ENCODE results near the gene ZNF385C.

The ZNF385C gene

GRCh38 chr17:42039794-42040763 is 58.2 kb downstream of the ZNF385C start:
- no peak for DNase-seq (ENCODE audit: low read depth)
- TF ChIP-seq CTCF (conservative IDR thresholded peaks at IDR 0.05; ENCODE audit: control insufficient read depth, insufficient read depth, low read depth, low read length), result no peak
- no peak overlapping the region for H3K4me3 ChIP-seq (ENCODE audit: control insufficient read depth, low read depth, low read length)

DNA sequence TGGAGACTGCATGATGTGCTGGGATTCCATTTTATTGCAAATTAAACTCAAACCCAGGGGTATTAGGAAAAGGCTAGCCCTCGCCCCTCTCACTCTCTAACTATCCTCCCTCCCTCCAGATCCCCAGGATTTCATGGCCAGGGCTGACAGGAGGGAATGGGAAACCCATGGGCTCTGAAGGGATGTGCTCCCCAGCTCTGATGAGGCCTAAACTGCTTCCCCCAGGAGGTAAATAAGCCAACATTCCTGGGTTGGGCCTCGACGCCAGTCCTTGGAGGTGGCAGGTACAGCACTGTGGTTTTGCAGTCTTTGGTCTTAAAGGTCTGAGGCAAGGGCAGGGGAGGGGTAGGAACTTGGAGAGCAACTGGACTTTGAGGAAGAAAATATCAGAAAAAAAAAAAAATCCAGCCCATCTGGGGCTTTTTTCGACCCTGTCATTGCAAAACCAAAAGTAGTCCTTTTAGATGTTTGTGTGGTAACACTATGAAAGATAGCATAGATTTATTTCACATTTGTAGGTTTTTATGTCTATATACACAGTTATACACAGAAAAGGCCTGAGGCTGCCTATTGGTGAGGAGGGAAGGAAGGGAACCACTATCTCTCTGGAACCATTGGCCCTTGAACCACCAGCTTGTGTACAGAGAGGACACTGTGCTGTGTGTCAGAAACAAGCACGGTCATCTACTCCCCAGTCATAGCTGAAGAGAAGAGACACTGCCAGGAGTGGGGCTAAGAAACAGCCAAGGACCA is 59.9 kb downstream of the ZNF385C start:
- no peak for DNase-seq (ENCODE audit: low read depth)
- H3K4me3 ChIP-seq (ENCODE audit: control insufficient read depth, low read depth, low read length), result no peak overlapping the region
- no peak for TF ChIP-seq CTCF (conservative IDR thresholded peaks at IDR 0.05; ENCODE audit: control insufficient read depth, insufficient read depth, low read depth, low read length)

DNA sequence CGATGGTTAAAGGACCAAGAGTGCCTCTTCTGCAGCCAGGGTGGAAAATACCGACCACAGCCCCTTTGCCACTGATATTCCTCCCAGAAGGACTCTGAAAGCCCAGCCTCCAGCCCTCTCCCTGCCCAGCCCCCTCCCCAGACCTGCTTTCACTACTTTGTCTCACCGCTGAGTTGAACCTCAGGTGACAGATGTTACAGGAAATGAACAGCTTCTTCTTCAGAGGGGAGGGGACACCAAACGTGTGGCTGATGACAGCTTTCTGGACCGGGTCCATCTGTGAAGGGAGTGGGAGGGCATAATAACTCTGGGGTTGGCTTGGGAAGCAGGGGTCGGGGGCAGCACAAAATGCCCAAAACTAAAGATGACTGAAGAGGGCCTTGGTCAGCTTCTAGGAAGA is 64.2 kb downstream of the ZNF385C start:
- DNase-seq (ENCODE audit: low read depth), result no peak
- no peak overlapping the region for H3K4me3 ChIP-seq (ENCODE audit: control insufficient read depth, low read depth, low read length)
- TF ChIP-seq CTCF (conservative IDR thresholded peaks at IDR 0.05; ENCODE audit: control insufficient read depth, insufficient read depth, low read depth, low read length), result no peak

GRCh38 chr17:42031584-42031983 is 66.7 kb downstream of the ZNF385C start:
- H3K4me3 ChIP-seq (ENCODE audit: control insufficient read depth, low read depth, low read length), result no peak overlapping the region
- no peak for DNase-seq (ENCODE audit: low read depth)
- no peak for TF ChIP-seq CTCF (conservative IDR thresholded peaks at IDR 0.05; ENCODE audit: control insufficient read depth, insufficient read depth, low read depth, low read length)

DNA sequence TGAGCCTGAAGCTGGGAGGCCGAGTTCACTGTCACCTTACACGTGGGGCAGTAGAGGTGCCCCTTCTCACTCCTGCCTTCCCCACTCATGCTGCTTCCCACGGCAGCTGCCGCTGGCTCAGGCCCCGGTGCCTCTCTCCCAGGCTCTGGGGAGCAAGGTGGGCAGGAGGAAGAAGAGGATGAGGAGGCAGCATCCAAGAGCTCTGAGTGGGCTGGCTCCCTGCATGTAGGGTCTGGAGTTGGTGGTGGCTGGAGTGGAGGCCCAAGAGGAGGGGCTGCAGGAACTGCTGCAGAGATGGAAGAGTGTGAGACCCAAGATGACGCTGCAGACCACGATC is 69.5 kb downstream of the ZNF385C start:
- DNase-seq (ENCODE audit: low read depth), result no peak
- no peak for TF ChIP-seq CTCF (conservative IDR thresholded peaks at IDR 0.05; ENCODE audit: control insufficient read depth, insufficient read depth, low read depth, low read length)

GRCh38 chr17:42027961-42028790 is 70.1 kb downstream of the ZNF385C start:
- DNase-seq (ENCODE audit: low read depth), result no peak
- peak; percentile 13 for TF ChIP-seq CTCF (conservative IDR thresholded peaks at IDR 0.05; ENCODE audit: control insufficient read depth, insufficient read depth, low read depth, low read length)
- no peak overlapping the region for H3K4me3 ChIP-seq (ENCODE audit: control insufficient read depth, low read depth, low read length)

More for the DNA sequence above, 69.5 kb downstream of the ZNF385C start:
- no peak overlapping the region for H3K4me3 ChIP-seq (ENCODE audit: control insufficient read depth, low read depth, low read length)

All from fibroblast of mammary gland (primary cell).